NCI-H128 (cell line): ENCODE measurements around the gene GDPD3.

Experiments
- DNase-seq: peaks from one replicate; lab custom pipeline; 2025; ENCODE audit not compliant: unreplicated experiment; lab: John Stamatoyannopoulos, UW

Gene GDPD3

DNA sequence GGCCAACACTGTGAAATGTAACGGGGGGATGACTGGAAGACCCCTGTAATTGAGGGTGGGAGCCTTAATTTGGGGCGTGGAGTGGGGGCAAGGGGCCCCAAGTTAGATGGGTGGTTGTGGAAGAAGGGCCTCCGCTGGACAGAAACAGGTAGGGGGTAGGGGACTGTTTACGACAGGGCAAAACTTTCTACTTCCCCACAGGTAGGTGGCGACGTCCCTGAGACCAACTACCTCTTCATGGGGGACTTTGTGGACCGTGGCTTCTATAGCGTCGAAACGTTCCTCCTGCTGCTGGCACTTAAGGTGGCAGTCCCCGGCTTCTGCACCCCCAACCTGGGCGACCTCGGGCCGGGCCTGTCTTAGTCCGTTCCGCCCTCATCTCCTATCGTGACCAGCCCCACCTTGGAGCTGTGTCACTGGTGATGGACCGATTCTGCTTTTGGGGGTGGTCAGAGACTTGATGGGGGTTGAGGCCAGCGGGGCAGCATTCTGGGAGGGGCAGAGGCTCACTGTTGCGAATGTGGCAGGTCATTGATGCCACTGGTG is 30.7 kb downstream of the GDPD3 start:
- no peak for DNase-seq

DNA sequence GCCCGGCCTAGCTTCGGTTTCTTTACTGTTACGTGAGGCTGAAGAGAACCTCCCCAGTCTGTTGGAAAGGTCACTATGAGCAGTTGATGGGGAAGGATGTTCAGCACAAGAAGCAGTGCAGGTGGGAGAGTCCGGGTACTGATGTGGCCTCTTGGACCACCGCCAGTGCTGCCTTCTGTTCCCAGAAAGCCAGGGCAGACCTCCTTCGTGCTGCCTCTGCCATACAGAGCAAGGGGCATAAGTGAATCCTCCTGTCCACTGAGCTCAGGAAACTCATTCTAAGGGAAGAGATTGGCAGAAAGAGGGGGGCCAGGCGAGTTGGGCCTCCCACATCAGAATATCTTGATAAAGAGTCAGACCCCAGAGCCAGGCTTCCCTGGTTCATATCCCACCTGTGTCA is 33.9 kb downstream of the GDPD3 start:
- DNase-seq, result no peak

DNA sequence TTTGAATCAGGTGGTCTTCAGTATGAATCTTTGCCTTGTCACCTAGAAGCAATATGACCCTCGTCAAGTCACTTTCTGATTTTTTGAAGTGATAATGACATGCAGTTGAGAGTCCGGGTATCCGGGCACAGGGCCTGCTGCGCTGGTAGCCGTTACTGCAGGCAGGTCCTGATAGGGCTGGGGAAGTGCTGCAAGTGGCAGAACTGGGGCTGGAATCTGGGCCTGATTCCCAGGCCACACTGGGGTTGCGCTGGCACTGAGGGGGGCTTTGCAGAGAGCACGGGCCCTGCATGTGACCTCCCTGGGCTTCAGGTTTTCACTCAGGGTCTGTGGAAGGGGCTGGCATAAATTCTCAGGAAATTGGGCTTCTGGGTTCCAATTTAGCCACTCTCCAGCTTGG is 34.6 kb downstream of the GDPD3 start:
- DNase-seq, result no peak

DNA sequence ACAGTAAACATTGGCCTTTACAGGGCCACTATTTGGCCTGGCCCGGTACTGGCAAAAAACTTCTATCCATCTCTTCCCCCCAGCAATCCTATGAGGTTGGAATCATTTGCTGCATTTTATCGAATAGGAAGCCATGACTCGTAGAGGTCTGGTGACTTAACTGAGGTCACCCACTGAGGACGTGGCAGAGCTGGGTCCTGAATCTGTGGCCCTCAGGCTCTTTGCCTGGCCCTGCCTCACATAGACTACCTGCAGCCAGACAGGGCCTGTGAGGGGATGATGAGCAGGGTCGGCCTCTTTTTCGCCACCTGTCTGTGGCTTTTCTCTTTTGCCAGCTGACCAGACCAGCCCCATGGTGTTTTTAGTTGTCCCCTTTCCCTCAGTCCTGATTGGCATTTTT is 35.7 kb downstream of the GDPD3 start:
- DNase-seq, result no peak

DNA sequence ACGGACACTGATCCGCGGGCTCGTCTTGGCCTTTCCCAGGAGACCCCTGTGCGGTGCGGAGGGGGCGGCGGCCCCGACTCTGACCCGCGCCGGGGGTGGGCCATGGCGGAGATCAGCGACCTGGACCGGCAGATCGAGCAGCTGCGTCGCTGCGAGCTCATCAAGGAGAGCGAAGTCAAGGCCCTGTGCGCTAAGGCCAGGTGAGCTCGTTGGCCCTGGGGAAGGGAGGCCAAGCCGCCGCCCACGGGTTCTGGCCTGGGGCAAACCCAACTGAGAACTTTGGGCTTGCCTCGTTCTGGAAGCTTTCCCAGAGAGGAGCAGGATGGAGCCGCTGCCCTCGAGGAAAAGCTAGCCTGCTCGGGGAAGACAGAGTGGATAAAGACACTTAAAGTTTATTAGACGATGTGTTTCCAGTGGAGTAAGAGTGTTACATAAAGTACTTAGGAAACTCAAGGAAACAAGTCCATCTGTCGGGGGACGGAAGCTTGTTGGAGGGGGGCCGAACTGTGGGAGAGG is 37.0 kb downstream of the GDPD3 start:
- DNase-seq, result no peak

DNA sequence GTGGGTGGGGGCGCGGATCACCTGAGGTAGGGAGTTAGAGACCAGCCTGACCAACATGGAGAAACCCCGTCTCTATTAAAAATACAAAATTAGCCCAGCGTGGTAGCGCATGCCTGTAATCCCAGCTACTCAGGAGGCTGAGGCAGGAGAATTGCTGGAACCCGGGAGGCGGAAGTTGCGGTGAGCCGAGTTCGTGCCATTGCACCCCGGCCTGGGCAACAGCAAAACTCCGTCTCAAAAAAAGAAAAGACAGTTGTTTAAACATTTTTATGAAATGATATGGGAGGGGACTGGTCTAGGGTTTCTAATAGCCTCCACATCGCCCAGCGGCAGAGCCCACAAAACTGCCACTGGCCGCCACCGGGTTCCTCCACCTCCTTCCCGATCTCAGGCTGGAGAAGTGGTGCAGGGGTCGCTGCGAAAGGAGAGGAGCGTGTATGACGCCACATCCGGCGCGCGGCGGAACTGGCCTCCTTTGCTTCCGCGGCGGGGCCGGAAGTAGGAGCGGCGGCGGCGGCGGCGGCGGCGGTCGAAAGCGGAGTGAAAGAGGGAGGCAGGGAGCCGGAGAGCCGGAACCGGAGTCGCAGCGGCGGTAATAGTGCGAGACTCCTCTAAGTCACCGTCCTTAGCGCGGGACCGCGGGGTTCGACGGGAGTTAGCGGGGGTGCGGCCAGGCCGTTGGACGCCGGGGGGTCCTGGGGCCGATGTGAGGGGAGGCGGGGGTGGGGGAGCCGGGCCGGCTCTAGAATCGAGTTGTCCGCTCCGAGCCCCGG is 37.6 kb downstream of the GDPD3 start, which contains the start of gene PPP4C:
Gene PPP4C, plus strand, starts transcription at position 492 of the 773 bp plus-strand sequence. CDS start 384 bp downstream, outside the sequence.
- peak; percentile 33 for DNase-seq

DNA sequence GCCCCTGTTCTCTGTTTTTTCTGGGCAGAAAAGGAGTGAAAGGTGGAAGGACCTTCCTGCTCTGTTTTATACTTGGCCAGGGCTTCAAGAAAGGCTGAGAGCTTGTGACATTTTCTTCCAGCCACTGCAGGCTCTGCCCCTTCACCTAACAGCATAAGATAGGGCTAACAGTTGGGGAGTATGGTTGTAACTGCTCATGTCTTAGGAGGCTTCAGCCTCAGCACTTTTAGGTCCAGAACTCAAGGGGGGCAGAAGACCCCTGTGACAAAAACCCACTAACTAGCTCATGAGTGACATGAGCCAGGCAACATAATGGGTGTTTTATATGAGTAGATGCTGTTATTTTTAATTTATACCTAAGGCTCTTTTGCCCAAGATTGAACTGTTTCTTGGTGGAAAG is 42.8 kb downstream of the GDPD3 start:
- no peak for DNase-seq

DNA sequence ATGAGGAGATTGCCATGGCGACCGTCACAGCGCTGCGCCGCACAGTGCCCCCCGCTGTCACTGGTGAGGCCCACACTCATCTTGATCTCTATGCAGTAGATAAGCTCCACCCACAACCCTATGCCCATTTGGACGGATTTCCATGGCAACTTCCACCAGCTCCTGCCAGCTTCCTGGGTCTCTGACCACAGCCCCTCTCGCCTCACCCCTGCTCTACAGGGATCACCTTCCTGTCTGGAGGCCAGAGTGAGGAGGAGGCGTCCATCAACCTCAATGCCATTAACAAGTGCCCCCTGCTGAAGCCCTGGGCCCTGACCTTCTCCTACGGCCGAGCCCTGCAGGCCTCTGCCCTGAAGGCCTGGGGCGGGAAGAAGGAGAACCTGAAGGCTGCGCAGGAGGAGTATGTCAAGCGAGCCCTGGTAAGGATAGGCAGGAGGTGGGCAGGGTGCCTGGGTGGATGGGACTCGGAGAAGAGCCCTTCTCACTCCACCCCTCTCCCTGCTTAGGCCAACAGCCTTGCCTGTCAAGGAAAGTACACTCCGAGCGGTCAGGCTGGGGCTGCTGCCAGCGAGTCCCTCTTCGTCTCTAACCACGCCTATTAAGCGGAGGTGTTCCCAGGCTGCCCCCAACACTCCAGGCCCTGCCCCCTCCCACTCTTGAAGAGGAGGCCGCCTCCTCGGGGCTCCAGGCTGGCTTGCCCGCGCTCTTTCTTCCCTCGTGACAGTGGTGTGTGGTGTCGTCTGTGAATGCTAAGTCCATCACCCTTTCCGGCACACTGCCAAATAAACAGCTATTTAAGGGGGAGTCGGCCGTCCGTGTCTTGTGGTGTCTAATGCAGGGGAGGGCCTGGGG is 43.5 kb downstream of the GDPD3 start:
- no peak for DNase-seq

DNA sequence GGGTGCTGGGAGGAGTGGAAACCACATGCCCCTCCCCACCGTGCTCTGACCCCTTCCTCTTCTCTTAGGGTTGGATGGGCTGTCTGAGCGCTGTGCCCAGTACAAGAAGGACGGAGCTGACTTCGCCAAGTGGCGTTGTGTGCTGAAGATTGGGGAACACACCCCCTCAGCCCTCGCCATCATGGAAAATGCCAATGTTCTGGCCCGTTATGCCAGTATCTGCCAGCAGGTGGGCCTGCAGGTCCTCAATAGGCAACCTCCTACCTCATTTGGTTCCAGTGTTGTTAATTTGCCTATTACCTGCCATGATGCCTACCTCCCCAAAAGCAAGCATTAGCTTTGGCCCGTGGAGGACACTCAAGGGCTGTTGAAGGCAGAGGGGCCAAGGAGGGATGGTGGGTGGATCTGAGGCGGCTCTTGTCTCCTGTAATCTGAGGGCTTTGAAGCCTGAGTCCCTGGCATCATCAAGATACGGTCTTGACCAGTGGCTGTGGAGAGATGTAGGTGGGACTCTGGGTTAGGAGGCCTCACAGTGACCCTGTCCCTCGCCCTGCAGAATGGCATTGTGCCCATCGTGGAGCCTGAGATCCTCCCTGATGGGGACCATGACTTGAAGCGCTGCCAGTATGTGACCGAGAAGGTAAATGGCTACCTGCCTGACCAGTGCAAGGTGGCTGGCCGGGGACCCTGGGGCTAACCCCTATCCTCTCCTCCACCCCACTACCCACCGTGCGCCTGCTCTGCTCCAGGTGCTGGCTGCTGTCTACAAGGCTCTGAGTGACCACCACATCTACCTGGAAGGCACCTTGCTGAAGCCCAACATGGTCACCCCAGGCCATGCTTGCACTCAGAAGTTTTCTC is 44.4 kb downstream of the GDPD3 start:
- no peak for DNase-seq

DNA sequence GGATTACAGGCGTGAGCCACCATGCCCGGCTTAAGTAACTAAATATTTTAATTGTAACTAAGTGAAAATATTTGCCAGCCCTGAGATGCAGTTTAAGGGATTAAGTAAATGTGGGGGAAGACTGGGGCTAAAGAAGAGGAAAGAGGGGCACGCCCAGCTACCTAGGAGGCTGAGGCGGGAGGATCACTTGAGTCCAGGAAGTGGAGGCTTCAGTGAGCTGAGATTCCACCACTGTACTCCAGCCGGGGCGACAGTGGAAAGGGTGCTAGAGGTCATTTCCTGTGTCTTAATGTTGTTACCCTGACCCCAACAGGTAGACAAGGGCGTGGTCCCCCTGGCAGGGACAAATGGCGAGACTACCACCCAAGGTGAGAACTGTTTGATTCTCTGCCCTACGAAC is 45.0 kb downstream of the GDPD3 start:
- no peak for DNase-seq

DNA sequence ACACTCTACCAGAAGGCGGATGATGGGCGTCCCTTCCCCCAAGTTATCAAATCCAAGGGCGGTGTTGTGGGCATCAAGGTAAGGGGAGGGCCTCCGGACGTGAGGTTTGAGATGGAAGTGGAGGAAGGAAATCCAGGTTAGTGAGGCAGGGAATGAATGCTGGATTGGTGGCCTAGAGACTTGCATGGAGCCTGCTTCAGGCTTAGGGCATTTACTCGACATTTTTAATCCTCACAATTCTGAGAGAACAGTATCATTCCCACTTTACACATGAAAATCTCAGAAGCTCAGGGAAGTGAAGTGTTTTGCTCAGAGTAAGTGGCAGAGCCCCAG is 45.8 kb downstream of the GDPD3 start:
- DNase-seq, result no peak

DNA sequence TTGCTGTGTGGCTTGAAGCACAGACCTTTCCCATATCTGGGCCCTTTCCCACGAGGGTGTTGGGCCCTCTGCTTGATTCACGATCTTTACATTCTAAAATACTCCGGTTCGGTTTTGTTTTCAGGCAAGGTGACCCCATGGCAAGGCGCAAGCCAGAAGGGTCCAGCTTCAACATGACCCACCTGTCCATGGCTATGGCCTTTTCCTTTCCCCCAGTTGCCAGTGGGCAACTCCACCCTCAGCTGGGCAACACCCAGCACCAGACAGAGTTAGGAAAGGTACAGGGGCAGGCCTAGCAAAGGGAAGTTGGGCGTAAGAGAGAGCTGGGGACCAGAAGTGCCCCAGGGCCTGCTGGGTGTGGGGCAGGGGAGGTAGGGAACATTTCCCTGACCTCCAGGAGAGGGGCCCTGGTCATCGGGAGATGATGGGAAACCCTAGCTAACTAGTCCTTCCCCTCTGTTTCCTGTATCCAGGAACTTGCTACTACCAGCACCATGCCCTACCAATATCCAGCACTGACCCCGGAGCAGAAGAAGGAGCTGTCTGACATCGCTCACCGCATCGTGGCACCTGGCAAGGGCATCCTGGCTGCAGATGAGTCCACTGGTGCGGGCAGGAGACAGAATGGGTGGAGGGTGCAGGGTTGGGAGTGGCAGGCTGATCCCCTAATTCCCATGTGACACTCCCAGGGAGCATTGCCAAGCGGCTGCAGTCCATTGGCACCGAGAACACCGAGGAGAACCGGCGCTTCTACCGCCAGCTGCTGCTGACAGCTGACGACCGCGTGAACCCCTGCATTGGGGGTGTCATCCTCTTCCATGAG is 46.4 kb downstream of the GDPD3 start:
- DNase-seq, result no peak

DNA sequence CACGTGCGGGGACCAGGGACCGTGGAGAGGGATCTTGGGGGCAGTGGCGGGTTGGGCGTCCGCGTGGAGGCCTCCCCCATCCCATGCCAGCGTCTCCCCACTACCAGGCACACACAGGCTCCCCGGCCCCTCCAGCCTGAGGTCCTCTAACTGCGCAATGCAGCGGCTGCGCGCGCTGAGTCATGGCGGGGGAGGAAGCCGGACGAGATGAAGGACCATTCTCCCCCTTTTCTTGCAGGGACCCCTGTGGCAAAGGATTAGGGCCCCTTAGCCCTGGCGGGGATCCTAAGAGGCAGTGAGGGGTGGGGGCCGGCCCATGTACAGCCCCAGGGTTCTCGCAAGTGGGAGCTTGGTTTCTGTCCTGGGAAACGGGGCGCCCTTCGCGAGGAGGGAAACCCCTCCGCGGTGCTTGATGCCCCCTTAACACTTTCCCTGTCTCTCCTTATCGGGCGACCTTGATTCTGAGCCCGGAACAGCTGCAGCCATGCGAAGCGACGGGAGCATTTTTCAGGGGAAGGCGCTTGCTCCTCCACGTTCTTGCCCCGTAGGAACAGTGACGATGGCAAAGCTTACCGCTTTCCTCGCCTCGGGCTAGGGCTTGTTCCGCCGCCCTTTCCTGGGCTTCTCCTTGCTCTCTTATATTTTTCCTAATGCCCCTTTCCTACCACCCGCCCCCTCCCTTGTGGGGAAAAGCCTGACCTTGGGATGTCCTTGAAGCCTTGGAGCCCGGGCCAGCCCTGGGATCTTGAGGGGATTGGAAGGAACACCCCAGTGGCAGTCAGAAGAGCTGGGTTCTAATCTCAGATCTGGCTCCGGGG is 47.2 kb downstream of the GDPD3 start:
- DNase-seq, result no peak

DNA sequence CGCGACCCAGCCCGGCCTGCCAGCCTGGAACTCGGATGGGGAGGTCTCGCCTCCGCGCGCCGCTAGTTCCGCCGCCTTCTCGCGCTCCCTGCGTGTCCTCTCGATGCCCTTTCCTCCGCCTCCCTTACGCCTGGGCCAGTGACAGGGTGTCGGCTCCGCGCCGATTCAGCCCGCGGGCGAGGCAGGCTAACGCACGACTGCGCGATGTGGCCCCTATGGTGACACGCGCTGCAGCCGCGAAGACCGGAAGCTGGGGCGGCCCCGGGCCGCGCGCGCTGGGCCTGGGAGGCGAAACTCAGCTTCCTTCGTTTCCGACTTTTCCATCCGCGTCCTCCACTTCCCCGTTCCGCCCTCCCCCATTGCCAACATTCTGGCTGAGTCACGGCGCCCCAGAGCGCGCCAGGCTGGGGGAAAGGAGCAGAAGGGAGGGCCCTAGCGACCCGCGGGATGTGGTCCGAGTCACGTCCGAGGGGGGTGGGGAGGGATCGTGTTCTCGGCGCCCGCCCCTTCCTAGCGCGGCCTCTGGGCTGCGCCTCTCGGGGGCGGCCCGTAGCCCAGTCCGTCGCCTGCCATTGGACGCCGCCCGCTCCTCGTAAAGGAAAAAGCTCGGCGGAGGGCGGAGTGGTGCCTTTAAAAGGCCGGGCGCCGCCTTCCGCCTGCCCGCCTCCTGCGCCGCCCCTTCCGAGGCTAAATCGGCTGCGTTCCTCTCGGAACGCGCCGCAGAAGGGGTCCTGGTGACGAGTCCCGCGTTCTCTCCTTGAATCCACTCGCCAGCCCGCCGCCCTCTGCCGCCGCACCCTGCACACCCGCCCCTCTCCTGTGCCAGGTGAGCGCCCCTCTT is 48.0 kb downstream of the GDPD3 start, which contains the start of gene ALDOA:
Gene ALDOA, plus strand, starts transcription at position 659 of the 841 bp plus-strand sequence. CDS start 1,138 bp downstream, outside the sequence.
- peak; percentile 87 for DNase-seq

DNA sequence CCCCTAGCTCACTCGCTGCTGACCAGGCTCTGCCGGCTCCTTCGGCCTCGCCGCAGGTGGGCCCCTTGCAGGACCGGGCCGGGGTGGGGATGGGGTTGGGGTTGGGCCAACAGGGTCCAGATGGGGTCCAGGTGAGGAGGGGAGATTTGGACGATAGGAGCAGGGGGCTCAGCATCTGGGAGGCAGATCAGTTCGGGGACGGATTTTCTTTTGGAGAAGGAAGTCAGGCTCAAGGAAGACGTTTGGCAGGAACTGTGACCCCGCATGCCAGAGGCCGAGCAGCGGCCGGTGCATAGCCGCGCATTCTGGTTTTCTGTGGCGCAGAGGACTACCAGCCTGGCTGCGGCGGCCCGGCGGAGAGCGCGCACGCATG is 48.6 kb downstream of the GDPD3 start:
- DNase-seq, result no peak

DNA sequence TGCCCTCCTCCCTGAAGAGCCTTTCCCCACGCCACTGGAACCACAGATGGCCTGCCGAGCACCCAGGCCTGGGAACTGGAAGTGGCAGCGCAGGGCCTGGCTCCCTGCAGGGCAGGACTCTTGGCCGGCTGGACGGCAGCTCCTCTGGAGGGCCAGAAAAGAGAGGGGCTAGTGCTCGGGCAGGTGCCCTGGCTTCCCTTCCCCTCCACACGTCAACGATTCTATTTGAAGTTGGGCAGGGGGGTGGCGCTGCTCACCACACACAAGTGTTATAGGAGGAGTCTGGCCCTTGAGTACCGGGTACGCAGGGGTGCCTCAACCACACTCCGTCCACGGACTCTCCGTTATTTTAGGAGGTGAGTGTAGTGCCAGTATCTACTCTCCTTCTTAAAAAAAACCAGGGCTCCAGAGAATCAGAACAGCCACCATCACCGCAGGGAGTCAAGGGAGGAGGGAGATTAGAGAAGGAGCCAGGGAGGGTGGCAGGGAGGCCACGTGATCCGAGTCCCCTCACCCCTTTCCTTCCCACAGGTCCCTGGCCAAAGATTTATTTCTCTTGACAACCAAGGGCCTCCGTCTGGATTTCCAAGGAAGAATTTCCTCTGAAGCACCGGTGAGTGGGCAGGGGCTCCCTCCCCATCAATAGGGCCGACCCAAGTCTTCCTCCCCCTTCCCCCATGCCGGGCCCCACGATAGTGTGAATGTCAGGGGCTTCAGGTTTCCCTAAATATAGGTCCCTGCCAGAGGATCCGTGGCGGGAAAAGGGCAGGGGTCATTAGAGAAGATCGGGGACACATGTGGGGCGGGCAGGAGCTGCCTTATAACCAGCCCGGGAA is 49.2 kb downstream of the GDPD3 start:
- no peak for DNase-seq

DNA sequence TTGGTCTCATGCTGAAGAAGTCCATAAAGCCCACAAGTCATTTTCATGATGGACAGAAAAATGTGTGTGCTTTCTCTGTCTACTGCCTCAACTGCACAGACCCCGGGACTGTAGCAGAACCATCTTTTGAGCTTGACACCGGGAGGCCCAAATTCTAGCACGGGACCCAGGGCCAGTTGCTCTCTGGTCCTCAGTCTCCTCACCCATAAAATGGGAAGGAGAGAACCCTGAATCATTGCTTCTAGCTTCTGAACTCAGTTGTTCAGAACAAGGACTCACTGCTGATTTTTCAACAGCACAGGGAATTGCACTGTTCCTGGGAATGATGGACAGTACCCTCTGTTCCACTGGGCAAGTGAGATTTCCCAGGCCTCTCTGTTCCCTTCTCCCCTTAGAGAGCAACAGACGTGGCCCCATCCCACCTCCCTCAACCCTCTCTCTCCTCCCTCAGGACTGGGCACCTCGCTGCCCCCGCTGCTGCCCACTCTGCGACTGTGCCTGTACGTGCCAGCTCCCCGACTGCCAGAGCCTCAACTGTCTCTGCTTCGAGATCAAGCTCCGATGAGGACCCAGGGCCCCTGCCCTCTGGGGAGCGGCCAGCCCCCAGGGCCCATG is 50.0 kb downstream of the GDPD3 start:
- no peak for DNase-seq
